Fibroblast of lung (primary cell): ENCODE data around the gene FOSL2. TPM values are rescaled to one million over a fixed set of nuclear protein-coding genes. Genes with fewer than 3 reads are reported as not detected.

Experiments
- DNase-seq, 2 donors: peaks; one replicate each; pipeline versions ENCODE4 v3.0.0 to v3.0.0-alpha.2; 2010; ENCODE audit warnings: low read depth in 2 of 2
- H2AFZ ChIP-seq: 2 replicates; pipeline ENCODE4 v1.5.1; 2012; ENCODE audit warnings: low read length, control low read depth, inconsistent platforms
- H3K27ac ChIP-seq: 2 replicates; pipeline ENCODE4 v1.5.1; 2011; ENCODE audit warnings: low read length, control low read depth; ENCODE audit not compliant: insufficient read depth
- H3K27me3 ChIP-seq: 2 replicates; pipeline ENCODE4 v1.5.1; 2011; ENCODE audit warnings: mild to moderate bottlenecking, low read length; ENCODE audit not compliant: control insufficient read depth, insufficient read depth
- H3K36me3 ChIP-seq: 2 replicates; pipeline ENCODE4 v1.5.1; 2011; ENCODE audit warnings: low read length; ENCODE audit not compliant: control insufficient read depth, insufficient read depth
- H3K4me1 ChIP-seq: 2 replicates; pipeline ENCODE4 v1.5.1; 2011; ENCODE audit warnings: low read length; ENCODE audit not compliant: control insufficient read depth, insufficient read depth; ENCODE audit errors: extremely low read depth
- H3K4me2 ChIP-seq: 2 replicates; pipeline ENCODE4 v1.5.1; 2011; ENCODE audit warnings: low read length, control low read depth; ENCODE audit not compliant: insufficient read depth; ENCODE audit errors: extremely low read depth
- H3K4me3 ChIP-seq, 4 experiments: fragments of 200-600 bp in 1 of 4; sonication (generic) in 1 of 4; replicated peaks in 1 of 4; 2 replicates each; pipeline ENCODE4 v1.5.1; 2011 to 2016; ENCODE audit warnings: low read length in 4 of 4, low read depth in 3 of 4, mild to moderate bottlenecking in 3 of 4, control low read depth in 2 of 4, inconsistent platforms in 1 of 4, mixed read lengths in 1 of 4; ENCODE audit not compliant: insufficient read depth in 1 of 4; ENCODE audit errors: control extremely low read depth in 1 of 4
- H3K79me2 ChIP-seq: 2 replicates; pipeline ENCODE4 v1.5.1; 2012; ENCODE audit warnings: mild to moderate bottlenecking, low read length, inconsistent platforms; ENCODE audit not compliant: control insufficient read depth, insufficient read depth
- H3K9ac ChIP-seq: 2 replicates; pipeline ENCODE4 v1.5.1; 2011; ENCODE audit warnings: mild to moderate bottlenecking, low read length, control low read depth; ENCODE audit not compliant: insufficient read depth
- H3K9me3 ChIP-seq: 2 replicates; pipeline ENCODE4 v1.5.1; 2012; ENCODE audit warnings: low read depth, low read length; ENCODE audit not compliant: control insufficient read depth, insufficient read depth
- H4K20me1 ChIP-seq: 2 replicates; pipeline ENCODE4 v1.5.1; 2011; ENCODE audit warnings: low read length; ENCODE audit not compliant: control insufficient read depth, insufficient read depth; ENCODE audit errors: extremely low read depth
- CTCF ChIP-seq, 2 donors: IDR thresholded peaks in 1 of 2; conservative IDR thresholded peaks in 1 of 2; 1 replicate in 1 of 2; 2 replicates in 1 of 2; pipeline ENCODE4 v1.5.1; 2011 to 2012; ENCODE audit warnings: low read length in 2 of 2, control low read depth in 1 of 2, inconsistent platforms in 1 of 2, low read depth in 1 of 2, mild to moderate bottlenecking in 1 of 2
- EZH2 ChIP-seq: IDR thresholded peaks from 2 replicates; pipeline ENCODE4 v1.5.1; 2012; ENCODE audit warnings: low read length, control low read depth, mild to moderate bottlenecking; ENCODE audit errors: missing control alignments
- polyA plus RNA-seq, 2 donors: library from polyadenylated mRNA; depleted of rRNA in 1 of 2; stranded (reverse) in 1 of 2; unstranded in 1 of 2; fragments of >200 nt; gene quantifications; 2 replicates each; pipeline ENCODE4 v1.2.1, GENCODE V29; 2011 to 2012; ENCODE audit warnings: missing spikeins in 1 of 2
- total RNA-seq: library from RNA; depleted of rRNA; stranded (reverse); fragments of >200 nt; gene quantifications from 2 replicates; pipeline ENCODE4 v1.2.1, GENCODE V29; 2014

FOSL2 gene
- total and polyA plus RNA-seq, 2 donors (not counting 1 experiment from before 2014, with no cell fraction given), result 58.9 to 83.6 TPM

GRCh38 chr2:28367667-28368356 is 24.8 kb upstream of the FOSL2 start:
- TF ChIP-seq CTCF (conservative IDR thresholded peaks at IDR 0.05 in 1 of 2, IDR thresholded peaks at IDR 0.05 in 1 of 2; ENCODE audit: low read depth in 1 of 2, low read length in 2 of 2), result no peak
- TF ChIP-seq EZH2, result no peak
- DNase-seq, result no peak

GRCh38 chr2:28368357-28368798 is 24.3 kb upstream of the FOSL2 start:
- H3K79me2 ChIP-seq, result no peaks in the 10 kb centered on the region
- H4K20me1 ChIP-seq, result no peaks in the 10 kb centered on the region
- no peak overlapping the region for H3K9ac ChIP-seq
- H3K4me2 ChIP-seq, result no peak overlapping the region
- no peak overlapping the region for H3K4me3 ChIP-seq
- H3K4me1 ChIP-seq, result peaks cover 2% of the 10 kb centered on the region
- H3K27me3 ChIP-seq, result peaks cover 2% of the 10 kb centered on the region
- H3K9me3 ChIP-seq, result no peaks in the 10 kb centered on the region
- DNase-seq, result no peak
- H3K36me3 ChIP-seq, result no peaks in the 10 kb centered on the region
- no peak overlapping the region for H2AFZ ChIP-seq
- no peak for TF ChIP-seq EZH2
- TF ChIP-seq CTCF (conservative IDR thresholded peaks at IDR 0.05 in 1 of 2, IDR thresholded peaks at IDR 0.05 in 1 of 2; ENCODE audit: low read depth in 1 of 2, low read length in 2 of 2), result no peak
- no peak overlapping the region for H3K27ac ChIP-seq

More at GRCh38 chr2:28367667-28368356, 24.8 kb upstream of the FOSL2 start:
- Histone ChIP-seq H3K79me2 (no peaks in the 10 kb centered on the region), H3K4me2 (no peak overlapping the region), H3K9ac (no peak overlapping the region), H3K27me3 (peaks cover 2% of the 10 kb centered on the region), H3K36me3 (no peaks in the 10 kb centered on the region), H2AFZ (no peak overlapping the region), H3K27ac (no peak overlapping the region), H3K4me1 (peaks cover 2% of the 10 kb centered on the region), H3K4me3 (no peak overlapping the region), H3K9me3 (no peaks in the 10 kb centered on the region), H4K20me1 (no peaks in the 10 kb centered on the region)

- Histone ChIP-seq H3K4me2 (no peak overlapping the region), H2AFZ (no peak overlapping the region), H3K27ac (no peak overlapping the region)
Measured at GRCh38 chr2:28369358-28369757, 23.3 kb upstream of the FOSL2 start.

More at GRCh38 chr2:28369358-28369757, 23.3 kb upstream of the FOSL2 start:
- no peak overlapping the region for H3K4me3 ChIP-seq
- no peak for TF ChIP-seq EZH2
- TF ChIP-seq CTCF (conservative IDR thresholded peaks at IDR 0.05 in 1 of 2, IDR thresholded peaks at IDR 0.05 in 1 of 2; ENCODE audit: low read depth in 1 of 2, low read length in 2 of 2), result no peak
- H3K9me3 ChIP-seq, result no peaks in the 10 kb centered on the region
- peaks cover 2% of the 10 kb centered on the region for H3K27me3 ChIP-seq
- peaks cover 2% of the 10 kb centered on the region for H3K4me1 ChIP-seq
- no peaks in the 10 kb centered on the region for H3K36me3 ChIP-seq
- no peak for DNase-seq
- H4K20me1 ChIP-seq, result no peaks in the 10 kb centered on the region
- no peaks in the 10 kb centered on the region for H3K79me2 ChIP-seq
- H3K9ac ChIP-seq, result no peak overlapping the region
